Upper lobe of left lung (tissue), 4 donors: ENCODE results near the gene LARP6.

Experiments
- CTCF ChIP-seq, 6 experiments: fragments of 450-650 bp in 4 of 6; fragments of 200-600 bp in 2 of 6; sonication (generic) in 2 of 6; IDR thresholded peaks; one replicate each; pipeline ENCODE4 v1.5.1; 2016 to 2019; ENCODE audit warnings: antibody characterized with exemption in 6 of 6
- EP300 ChIP-seq, 4 donors: sonication (generic); formaldehyde crosslinking; IDR thresholded peaks; one replicate each; pipeline ENCODE4 v1.5.1; 2017; ENCODE audit warnings: antibody characterized with exemption in 4 of 4, control low read depth in 2 of 4
- POLR2A ChIP-seq, 4 donors: fragments of 450-650 bp; IDR thresholded peaks; one replicate each; pipeline ENCODE4 v1.5.1; 2016 to 2017; ENCODE audit warnings: antibody characterized with exemption in 4 of 4, mild to moderate bottlenecking in 2 of 4

- TF ChIP-seq CTCF (IDR thresholded peaks at IDR 0.05): no peak
- TF ChIP-seq POLR2A (IDR thresholded peaks at IDR 0.05): no peak
- no peak for TF ChIP-seq EP300 (IDR thresholded peaks at IDR 0.05)
Observed at GRCh38 chr15:70825841-70826240, 28.1 kb downstream of the LARP6 start.
